Measurements from ENCODE around the gene MICAL2. TPM values are rescaled to one million over a fixed set of nuclear protein-coding genes. Genes with fewer than 3 reads are reported as not detected.
A peak's percentile ranks its signal among the peaks of the same experiment; 100 is the strongest.

Gene MICAL2
- total RNA-seq, 1 donor from 2014 or later, result 372 TPM

DNA sequence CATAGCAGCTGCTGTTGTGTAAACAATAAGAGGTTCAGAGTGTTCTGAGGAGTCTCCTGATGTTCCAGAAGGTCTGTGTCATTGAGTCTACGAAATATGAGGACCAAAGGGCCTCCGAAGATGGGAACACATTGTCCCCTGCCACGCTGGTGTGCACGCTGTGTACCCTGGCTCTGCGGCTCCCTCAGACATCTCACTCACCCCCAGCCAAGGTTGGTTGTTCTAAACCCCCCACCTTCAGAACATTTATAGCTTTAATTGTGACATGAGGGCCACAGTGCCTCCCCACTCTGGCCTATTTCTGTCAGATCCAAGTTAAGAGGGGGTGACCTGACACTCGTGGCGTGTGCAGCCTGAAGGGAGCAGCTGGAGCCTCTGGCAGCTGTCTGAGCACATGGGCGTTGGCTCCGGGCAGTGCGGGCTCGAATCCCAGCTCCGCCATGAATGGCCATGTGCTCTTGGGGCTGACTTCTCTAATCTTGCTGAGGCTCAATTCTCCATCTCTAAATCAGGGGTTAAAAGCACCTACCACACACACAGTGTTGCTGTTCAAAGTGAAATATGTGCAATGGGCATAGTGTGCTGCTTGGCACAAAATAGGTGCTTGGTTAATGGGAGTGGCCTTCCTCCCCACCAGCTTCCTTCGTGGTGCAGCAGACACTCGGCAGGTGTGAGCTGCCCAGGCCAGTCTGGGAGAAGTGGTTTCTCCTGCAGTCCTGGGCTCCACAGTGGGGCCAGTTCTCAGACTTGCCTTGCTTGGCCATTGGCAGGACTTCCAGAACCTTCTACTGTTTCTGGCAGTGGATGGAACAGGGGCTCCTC is 39.7 kb upstream of the MICAL2 start:
- no peak for DNase-seq (ENCODE audit: low spot score)
- H3K4me1 Mint-ChIP-seq (ENCODE audit: low read depth), result peaks cover 31% of the 10 kb centered on the region
- H3K27me3 Mint-ChIP-seq (ENCODE audit: low read depth), result no peaks in the 10 kb centered on the region
- no peak overlapping the region for H3K27ac Mint-ChIP-seq (ENCODE audit: unreplicated experiment)
- H3K4me3 Mint-ChIP-seq (ENCODE audit: unreplicated experiment), result no peak overlapping the region
- TF ChIP-seq, protein P1, sequence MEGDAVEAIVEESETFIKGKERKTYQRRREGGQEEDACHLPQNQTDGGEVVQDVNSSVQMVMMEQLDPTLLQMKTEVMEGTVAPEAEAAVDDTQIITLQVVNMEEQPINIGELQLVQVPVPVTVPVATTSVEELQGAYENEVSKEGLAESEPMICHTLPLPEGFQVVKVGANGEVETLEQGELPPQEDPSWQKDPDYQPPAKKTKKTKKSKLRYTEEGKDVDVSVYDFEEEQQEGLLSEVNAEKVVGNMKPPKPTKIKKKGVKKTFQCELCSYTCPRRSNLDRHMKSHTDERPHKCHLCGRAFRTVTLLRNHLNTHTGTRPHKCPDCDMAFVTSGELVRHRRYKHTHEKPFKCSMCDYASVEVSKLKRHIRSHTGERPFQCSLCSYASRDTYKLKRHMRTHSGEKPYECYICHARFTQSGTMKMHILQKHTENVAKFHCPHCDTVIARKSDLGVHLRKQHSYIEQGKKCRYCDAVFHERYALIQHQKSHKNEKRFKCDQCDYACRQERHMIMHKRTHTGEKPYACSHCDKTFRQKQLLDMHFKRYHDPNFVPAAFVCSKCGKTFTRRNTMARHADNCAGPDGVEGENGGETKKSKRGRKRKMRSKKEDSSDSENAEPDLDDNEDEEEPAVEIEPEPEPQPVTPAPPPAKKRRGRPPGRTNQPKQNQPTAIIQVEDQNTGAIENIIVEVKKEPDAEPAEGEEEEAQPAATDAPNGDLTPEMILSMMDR (IDR thresholded peaks at IDR 0.05), result no peak
- H3K9me3 Mint-ChIP-seq (ENCODE audit: low read depth), result peaks cover 3% of the 10 kb centered on the region
- H3K36me3 Mint-ChIP-seq (ENCODE audit: low read depth), result peaks cover 2% of the 10 kb centered on the region

GRCh38 chr11:12071574-12071973 is 38.8 kb upstream of the MICAL2 start:
- peaks cover 4% of the 10 kb centered on the region for H3K36me3 Mint-ChIP-seq (ENCODE audit: low read depth)
- TF ChIP-seq, protein P1 (IDR thresholded peaks at IDR 0.05), result no peak
- H3K27me3 Mint-ChIP-seq (ENCODE audit: low read depth), result no peaks in the 10 kb centered on the region
- DNase-seq (ENCODE audit: low spot score), result no peak
- peaks cover 6% of the 10 kb centered on the region for H3K9me3 Mint-ChIP-seq (ENCODE audit: low read depth)
- H3K4me1 Mint-ChIP-seq (ENCODE audit: low read depth), result peaks cover 31% of the 10 kb centered on the region
- H3K4me3 Mint-ChIP-seq (ENCODE audit: unreplicated experiment), result no peak overlapping the region
- H3K27ac Mint-ChIP-seq (ENCODE audit: unreplicated experiment), result no peak overlapping the region

GRCh38 chr11:12073436-12073835 is 37.0 kb upstream of the MICAL2 start:
- Mint-ChIP-seq H3K4me1 (ENCODE audit: low read depth) (peaks cover 32% of the 10 kb centered on the region), H3K4me3 (ENCODE audit: unreplicated experiment) (no peak overlapping the region), H3K27me3 (ENCODE audit: low read depth) (no peaks in the 10 kb centered on the region), H3K36me3 (ENCODE audit: low read depth) (peaks cover 4% of the 10 kb centered on the region), H3K27ac (ENCODE audit: unreplicated experiment) (peak overlapping the region; percentile 22), H3K9me3 (ENCODE audit: low read depth) (peaks cover 6% of the 10 kb centered on the region)
- no peak for DNase-seq (ENCODE audit: low spot score)
- TF ChIP-seq, protein P1 (IDR thresholded peaks at IDR 0.05), result no peak

DNA sequence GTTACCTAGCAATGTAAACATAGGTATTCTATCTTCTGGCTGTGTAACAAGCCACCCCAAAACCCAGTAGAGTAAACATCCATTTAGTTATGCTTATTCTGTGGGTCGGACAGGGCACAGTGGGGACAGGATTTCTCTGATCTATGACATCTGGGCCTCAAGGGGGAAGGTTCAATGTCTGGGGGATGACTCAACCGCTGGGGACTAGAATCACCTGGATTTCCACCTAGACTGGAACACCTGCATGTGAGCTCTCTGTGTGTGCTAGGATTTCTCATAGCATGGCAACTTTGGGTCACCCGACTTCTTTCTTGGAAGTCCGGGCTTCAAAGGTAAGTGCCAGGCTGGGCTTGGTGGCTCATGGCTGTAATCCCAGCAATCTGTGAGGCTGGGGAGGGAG is 36.5 kb upstream of the MICAL2 start:
- Mint-ChIP-seq H3K9me3 (ENCODE audit: low read depth) (peaks cover 6% of the 10 kb centered on the region), H3K4me3 (ENCODE audit: unreplicated experiment) (no peak overlapping the region), H3K4me1 (ENCODE audit: low read depth) (peaks cover 36% of the 10 kb centered on the region), H3K27ac (ENCODE audit: unreplicated experiment) (no peak overlapping the region), H3K36me3 (ENCODE audit: low read depth) (peaks cover 4% of the 10 kb centered on the region), H3K27me3 (ENCODE audit: low read depth) (no peaks in the 10 kb centered on the region)
- TF ChIP-seq, protein P1 (IDR thresholded peaks at IDR 0.05), result no peak
- DNase-seq (ENCODE audit: low spot score), result no peak

DNA sequence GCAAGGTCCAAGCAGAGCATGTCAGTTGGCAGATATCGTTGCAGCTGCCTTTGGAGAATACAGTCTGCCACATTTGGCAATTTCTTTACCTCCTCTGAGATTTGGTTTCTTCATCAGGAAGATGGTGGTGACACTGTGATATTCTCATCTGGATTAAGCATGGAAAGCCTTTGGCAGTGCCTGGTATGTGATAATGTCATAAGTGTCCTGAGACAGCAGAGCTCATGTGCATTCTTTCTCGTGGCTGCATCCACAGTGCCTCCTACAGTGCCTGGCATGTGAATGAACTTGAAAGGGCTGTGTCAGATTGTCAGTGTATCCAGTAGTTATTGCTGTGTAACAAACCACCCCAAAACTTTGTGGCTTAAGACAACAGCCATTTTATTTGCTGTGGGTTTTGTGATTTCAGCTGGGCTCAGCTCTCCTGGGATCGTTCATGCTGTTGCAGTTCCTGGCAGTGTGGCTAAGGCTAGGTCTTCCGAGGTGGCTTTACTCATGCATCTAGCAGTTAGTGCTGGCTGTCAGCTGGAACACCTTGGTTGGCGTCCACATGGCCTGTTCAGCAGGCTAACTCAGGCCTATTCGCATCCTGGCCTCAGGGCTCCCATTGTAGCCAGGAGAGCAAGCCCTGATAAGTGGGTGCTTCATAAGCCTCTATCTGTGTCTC is 35.7 kb upstream of the MICAL2 start:
- Mint-ChIP-seq H3K9me3 (ENCODE audit: low read depth) (peaks cover 6% of the 10 kb centered on the region), H3K4me3 (ENCODE audit: unreplicated experiment) (no peak overlapping the region)

More for the DNA sequence above, 35.7 kb upstream of the MICAL2 start:
- Mint-ChIP-seq H3K4me1 (ENCODE audit: low read depth) (peaks cover 44% of the 10 kb centered on the region), H3K27me3 (ENCODE audit: low read depth) (no peaks in the 10 kb centered on the region), H3K27ac (ENCODE audit: unreplicated experiment) (peak overlapping the region; percentile 57), H3K36me3 (ENCODE audit: low read depth) (peaks cover 4% of the 10 kb centered on the region)
- DNase-seq (ENCODE audit: low spot score), result no peak
- TF ChIP-seq, protein P1 (IDR thresholded peaks at IDR 0.05), result no peak
